HCT116 (cell line): ENCODE measurements around the gene GPS2.

Experiments used
- CEBPB ChIP-seq: IDR thresholded peaks from 2 replicates; pipeline ENCODE4 v1.6.1; 2012; ENCODE audit warnings: low read depth
- EGR1 ChIP-seq: IDR thresholded peaks from 2 replicates; pipeline ENCODE4 v1.6.1; 2012; ENCODE audit warnings: low read depth
- EZH2 ChIP-seq: fragments of 200-600 bp; sonication (generic); IDR thresholded peaks from 2 replicates; pipeline ENCODE4 v1.6.1; 2017; ENCODE audit warnings: antibody characterized with exemption, mixed run types
- EZH2phosphoT487 ChIP-seq: fragments of 200-600 bp; IDR thresholded peaks from 2 replicates; pipeline ENCODE4 v1.6.1; 2018; ENCODE audit warnings: antibody characterized with exemption, borderline replicate concordance
- JUND ChIP-seq: IDR thresholded peaks from 2 replicates; pipeline ENCODE4 v1.6.1; 2012
- POLR2A ChIP-seq: IDR thresholded peaks from 2 replicates; pipeline ENCODE4 v1.7.0; 2011; ENCODE audit warnings: borderline replicate concordance; ENCODE audit not compliant: insufficient read depth, insufficient read length; ENCODE audit errors: extremely low read depth
- POLR2AphosphoS5 ChIP-seq: IDR thresholded peaks from 2 replicates; pipeline ENCODE4 v1.6.1; 2011; ENCODE audit warnings: mild to moderate bottlenecking, low read depth, low read length, moderate library complexity
- RAD21 ChIP-seq: IDR thresholded peaks from 2 replicates; pipeline ENCODE4 v1.6.1; 2012; ENCODE audit warnings: low read depth, mild to moderate bottlenecking
- TCF7L2 ChIP-seq: IDR thresholded peaks from 2 replicates; pipeline ENCODE4 v1.7.0; 2011; ENCODE audit warnings: borderline replicate concordance, inconsistent platforms; ENCODE audit not compliant: insufficient read depth, insufficient read length; ENCODE audit errors: extremely low read depth
- TF ChIP-seq, protein P1 (sequence below), 3 experiments: fragments of 200-600 bp in 1 of 3; sonication (generic) in 1 of 3; IDR thresholded peaks in 2 of 3; conservative IDR thresholded peaks in 1 of 3; 2 replicates each; pipeline ENCODE4 v1.5.1; 2012 to 2017; ENCODE audit warnings: low read depth in 2 of 3, low read length in 2 of 3, antibody characterized with exemption in 1 of 3, borderline replicate concordance in 1 of 3, control low read depth in 1 of 3, mild to moderate bottlenecking in 1 of 3, mixed read lengths in 1 of 3, mixed run types in 1 of 3, moderate library complexity in 1 of 3; ENCODE audit not compliant: insufficient read depth in 1 of 3
- TF ChIP-seq, protein P2 (sequence below): IDR thresholded peaks from 2 replicates; pipeline ENCODE4 v1.6.1; 2012
- TF ChIP-seq, protein P3 (sequence below): IDR thresholded peaks from 2 replicates; pipeline ENCODE4 v1.6.1; 2012; ENCODE audit warnings: low read depth
- TF ChIP-seq, protein P4 (sequence below): IDR thresholded peaks from 2 replicates; pipeline ENCODE4 v1.6.1; 2012

DNA sequence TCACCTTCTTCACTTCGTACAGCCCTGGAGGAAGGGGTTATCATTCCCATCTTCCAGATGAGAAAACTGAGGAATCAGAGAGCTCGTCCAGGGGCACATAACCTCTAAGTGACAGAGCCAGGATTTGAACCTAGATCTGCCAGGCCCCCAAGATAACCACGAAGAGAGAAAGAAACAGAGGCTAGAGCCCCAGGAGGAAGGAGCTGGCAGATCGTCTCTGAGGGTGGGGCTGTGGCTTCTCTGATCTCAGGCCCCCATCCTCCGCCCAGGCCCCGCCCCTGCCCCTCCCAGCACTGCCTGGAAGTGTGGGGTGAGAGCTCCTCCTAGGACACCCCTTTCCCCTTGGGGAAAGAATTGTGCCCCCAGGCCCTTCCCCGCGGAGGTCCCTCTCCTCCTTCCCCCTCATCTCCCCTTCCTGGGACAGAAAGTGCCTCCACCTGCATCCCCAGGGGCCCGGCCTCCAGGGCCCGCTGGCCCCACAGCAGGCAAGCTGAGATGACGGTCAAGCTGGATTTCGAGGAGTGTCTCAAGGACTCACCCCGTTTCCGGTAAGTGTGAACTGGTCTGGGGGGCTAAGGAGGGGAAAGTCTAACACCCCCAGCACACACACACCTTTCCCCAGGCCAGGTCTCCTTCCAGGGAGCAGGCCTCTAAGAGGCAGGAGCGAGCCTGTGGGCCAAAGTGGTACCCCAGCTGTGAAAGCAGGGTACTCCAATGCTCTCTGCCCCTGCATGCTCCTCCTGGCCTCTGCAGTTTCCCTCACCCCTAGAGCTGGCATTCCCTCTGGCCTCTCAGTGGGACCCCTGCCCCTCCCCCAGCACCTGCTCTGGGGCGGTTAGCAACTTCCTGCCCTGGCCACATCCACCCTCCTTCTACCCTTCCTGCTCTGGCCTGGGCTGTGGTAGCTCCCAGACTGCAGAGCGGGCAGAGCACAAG, 21.3 kb upstream of the GPS2 start, which contains the start of gene ACAP1:
- TF ChIP-seq, protein P1, sequence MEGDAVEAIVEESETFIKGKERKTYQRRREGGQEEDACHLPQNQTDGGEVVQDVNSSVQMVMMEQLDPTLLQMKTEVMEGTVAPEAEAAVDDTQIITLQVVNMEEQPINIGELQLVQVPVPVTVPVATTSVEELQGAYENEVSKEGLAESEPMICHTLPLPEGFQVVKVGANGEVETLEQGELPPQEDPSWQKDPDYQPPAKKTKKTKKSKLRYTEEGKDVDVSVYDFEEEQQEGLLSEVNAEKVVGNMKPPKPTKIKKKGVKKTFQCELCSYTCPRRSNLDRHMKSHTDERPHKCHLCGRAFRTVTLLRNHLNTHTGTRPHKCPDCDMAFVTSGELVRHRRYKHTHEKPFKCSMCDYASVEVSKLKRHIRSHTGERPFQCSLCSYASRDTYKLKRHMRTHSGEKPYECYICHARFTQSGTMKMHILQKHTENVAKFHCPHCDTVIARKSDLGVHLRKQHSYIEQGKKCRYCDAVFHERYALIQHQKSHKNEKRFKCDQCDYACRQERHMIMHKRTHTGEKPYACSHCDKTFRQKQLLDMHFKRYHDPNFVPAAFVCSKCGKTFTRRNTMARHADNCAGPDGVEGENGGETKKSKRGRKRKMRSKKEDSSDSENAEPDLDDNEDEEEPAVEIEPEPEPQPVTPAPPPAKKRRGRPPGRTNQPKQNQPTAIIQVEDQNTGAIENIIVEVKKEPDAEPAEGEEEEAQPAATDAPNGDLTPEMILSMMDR (IDR thresholded peaks at IDR 0.05 in 2 of 3, conservative IDR thresholded peaks at IDR 0.05 in 1 of 3; ENCODE audit: borderline replicate concordance in 1 of 3, insufficient read depth in 1 of 3, low read depth in 2 of 3, low read length in 2 of 3) = no peak
- TF ChIP-seq EGR1 (no peak), POLR2A (no peak), JUND (no peak), POLR2AphosphoS5 (no peak), RAD21 (no peak), EZH2 (no peak), TCF7L2 (no peak), EZH2phosphoT487 (no peak), CEBPB (no peak)
- TF ChIP-seq, protein P2, sequence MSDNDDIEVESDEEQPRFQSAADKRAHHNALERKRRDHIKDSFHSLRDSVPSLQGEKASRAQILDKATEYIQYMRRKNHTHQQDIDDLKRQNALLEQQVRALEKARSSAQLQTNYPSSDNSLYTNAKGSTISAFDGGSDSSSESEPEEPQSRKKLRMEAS = no peak
- TF ChIP-seq, protein P3, sequence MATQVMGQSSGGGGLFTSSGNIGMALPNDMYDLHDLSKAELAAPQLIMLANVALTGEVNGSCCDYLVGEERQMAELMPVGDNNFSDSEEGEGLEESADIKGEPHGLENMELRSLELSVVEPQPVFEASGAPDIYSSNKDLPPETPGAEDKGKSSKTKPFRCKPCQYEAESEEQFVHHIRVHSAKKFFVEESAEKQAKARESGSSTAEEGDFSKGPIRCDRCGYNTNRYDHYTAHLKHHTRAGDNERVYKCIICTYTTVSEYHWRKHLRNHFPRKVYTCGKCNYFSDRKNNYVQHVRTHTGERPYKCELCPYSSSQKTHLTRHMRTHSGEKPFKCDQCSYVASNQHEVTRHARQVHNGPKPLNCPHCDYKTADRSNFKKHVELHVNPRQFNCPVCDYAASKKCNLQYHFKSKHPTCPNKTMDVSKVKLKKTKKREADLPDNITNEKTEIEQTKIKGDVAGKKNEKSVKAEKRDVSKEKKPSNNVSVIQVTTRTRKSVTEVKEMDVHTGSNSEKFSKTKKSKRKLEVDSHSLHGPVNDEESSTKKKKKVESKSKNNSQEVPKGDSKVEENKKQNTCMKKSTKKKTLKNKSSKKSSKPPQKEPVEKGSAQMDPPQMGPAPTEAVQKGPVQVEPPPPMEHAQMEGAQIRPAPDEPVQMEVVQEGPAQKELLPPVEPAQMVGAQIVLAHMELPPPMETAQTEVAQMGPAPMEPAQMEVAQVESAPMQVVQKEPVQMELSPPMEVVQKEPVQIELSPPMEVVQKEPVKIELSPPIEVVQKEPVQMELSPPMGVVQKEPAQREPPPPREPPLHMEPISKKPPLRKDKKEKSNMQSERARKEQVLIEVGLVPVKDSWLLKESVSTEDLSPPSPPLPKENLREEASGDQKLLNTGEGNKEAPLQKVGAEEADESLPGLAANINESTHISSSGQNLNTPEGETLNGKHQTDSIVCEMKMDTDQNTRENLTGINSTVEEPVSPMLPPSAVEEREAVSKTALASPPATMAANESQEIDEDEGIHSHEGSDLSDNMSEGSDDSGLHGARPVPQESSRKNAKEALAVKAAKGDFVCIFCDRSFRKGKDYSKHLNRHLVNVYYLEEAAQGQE = no peak
- TF ChIP-seq, protein P4, sequence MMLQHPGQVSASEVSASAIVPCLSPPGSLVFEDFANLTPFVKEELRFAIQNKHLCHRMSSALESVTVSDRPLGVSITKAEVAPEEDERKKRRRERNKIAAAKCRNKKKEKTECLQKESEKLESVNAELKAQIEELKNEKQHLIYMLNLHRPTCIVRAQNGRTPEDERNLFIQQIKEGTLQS = no peak
